HepG2 (cell line): ENCODE results near the gene ALS2. TPM values are rescaled to one million over a fixed set of nuclear protein-coding genes. Genes with fewer than 3 reads are reported as not detected.

Experiments
- ATAC-seq: fragments of 200-7000 bp; cut with Tn5 transposase; 3 replicates; pipeline ENCODE4 v1.9.1; 2020; ENCODE audit warnings: mild to moderate bottlenecking, moderate library complexity
- BruUV-seq: library from RNA; stranded (reverse); fragments of 400-500 nt; replicated peaks from 2 replicates; lab custom pipeline; 2021; lab: Mats Ljungman, UMichigan
- CTCF ChIA-PET: fragments of 300-600 bp; formaldehyde crosslinking; extraction: SDS; loops from one replicate; lab custom pipeline; 2021; ENCODE audit warnings: low total read pairs, inconsistent platforms, low intra/inter-chr PET ratio; lab: Yijun Ruan, JAX
- POLR2A ChIA-PET: fragments of 350-600 bp; sonication (Branson Sonifier 250); formaldehyde crosslinking; loops from one replicate; lab custom pipeline; 2020; ENCODE audit warnings: antibody characterized with exemption, inconsistent platforms; lab: Yijun Ruan, JAX
- DNase-seq: peaks from one replicate; pipeline ENCODE4 v3.0.0-alpha.2; 2015; ENCODE audit warnings: low spot score
- FAIRE-seq: peaks from 3 replicates; lab custom pipeline; 2011; peaks lifted over from hg19 to GRCh38; lab: Jason Lieb, UNC
- H2AFZ ChIP-seq: one replicate; pipeline ENCODE4 v1.6.1; 2011; ENCODE audit warnings: low read length, inconsistent platforms
- H3K27ac ChIP-seq: fragments of 300-600 bp; 3 replicates; pipeline ENCODE4 v1.8.0; 2011; ENCODE audit warnings: mixed run types, mild to moderate bottlenecking, mixed read lengths, low read length, inconsistent platforms; ENCODE audit not compliant: insufficient read depth; ENCODE audit errors: extremely low read length
- H3K27me3 ChIP-seq, 2 experiments: fragments of 200-600 bp in 1 of 2; 2 replicates in 1 of 2; 3 replicates in 1 of 2; pipeline versions ENCODE4 v1.6.0 to v1.8.0; 2011; ENCODE audit warnings: low read length in 2 of 2, mild to moderate bottlenecking in 2 of 2, moderate library complexity in 2 of 2, inconsistent platforms in 1 of 2; ENCODE audit not compliant: insufficient read depth in 2 of 2, control insufficient read depth in 1 of 2
- H3K36me3 ChIP-seq, 2 experiments: fragments of 200-600 bp in 1 of 2; replicated peaks in 1 of 2; 2 replicates in 1 of 2; 3 replicates in 1 of 2; pipeline versions ENCODE4 v1.5.1 to v1.8.0; 2011; ENCODE audit warnings: low read length in 2 of 2, inconsistent platforms in 1 of 2; ENCODE audit not compliant: insufficient read depth in 2 of 2, control insufficient read depth in 1 of 2
- H3K4me1 ChIP-seq: 2 replicates; pipeline ENCODE4 v1.5.1; 2012; ENCODE audit warnings: low read length, inconsistent platforms; ENCODE audit not compliant: insufficient read depth
- H3K4me2 ChIP-seq: 2 replicates; pipeline ENCODE4 v1.6.0; 2011; ENCODE audit warnings: low read depth, low read length, inconsistent platforms
- H3K4me3 ChIP-seq, 3 experiments: fragments of 200-600 bp in 1 of 3; sonication (generic), shearing (Covaris generic) in 1 of 3; replicated peaks in 1 of 3; 2 replicates each; pipeline ENCODE4 v1.5.1; 2011 to 2016; ENCODE audit warnings: low read length in 3 of 3, inconsistent platforms in 2 of 3, low read depth in 2 of 3, mild to moderate bottlenecking in 2 of 3, control low read depth in 1 of 3, mixed read lengths in 1 of 3; ENCODE audit not compliant: insufficient read depth in 1 of 3
- H3K79me2 ChIP-seq: one replicate; pipeline ENCODE4 v1.6.1; 2011; ENCODE audit warnings: low read length, inconsistent platforms; ENCODE audit not compliant: insufficient read depth
- H3K9ac ChIP-seq: 2 replicates; pipeline ENCODE4 v1.6.0; 2011; ENCODE audit warnings: mild to moderate bottlenecking, low read depth, low read length, inconsistent platforms; ENCODE audit not compliant: insufficient read depth
- H3K9me3 ChIP-seq: 2 replicates; pipeline ENCODE4 v1.5.1; 2012; ENCODE audit warnings: mild to moderate bottlenecking, low read length
- H4K20me1 ChIP-seq: 2 replicates; pipeline ENCODE4 v1.6.0; 2011; ENCODE audit warnings: inconsistent platforms, mild to moderate bottlenecking, low read length, moderate library complexity; ENCODE audit not compliant: insufficient read depth
- BHLHE40 ChIP-seq: IDR thresholded peaks from 2 replicates; pipeline ENCODE4 v1.6.1; 2011; ENCODE audit warnings: low read length, improper control_type of control experiment
- JUN ChIP-seq: sonication (generic); formaldehyde crosslinking; IDR thresholded peaks from 2 replicates; pipeline ENCODE4 v1.4.0; 2020; ENCODE audit warnings: mild to moderate bottlenecking, missing genetic modification reagents
- SYNCRIP ChIP-seq: fragments of 200-400 bp; formaldehyde crosslinking; IDR thresholded peaks from 2 replicates; pipeline ENCODE4 v1.6.1; 2018; ENCODE audit warnings: mild to moderate bottlenecking, low read depth, low read length; ENCODE audit not compliant: insufficient read depth
- TBX3 ChIP-seq: fragments of 450-650 bp; IDR thresholded peaks from 2 replicates; pipeline ENCODE4 v1.6.1; 2017; ENCODE audit warnings: antibody characterized with exemption, mild to moderate bottlenecking, inconsistent platforms, borderline replicate concordance
- TEAD2 ChIP-seq: sonication (generic); formaldehyde crosslinking; IDR thresholded peaks from 2 replicates; pipeline ENCODE4 v1.9.0; 2021; ENCODE audit warnings: missing genetic modification reagents
- ZNF354B ChIP-seq: sonication (generic); formaldehyde crosslinking; IDR thresholded peaks from 2 replicates; pipeline ENCODE4 v1.8.0; 2022; ENCODE audit warnings: mild to moderate bottlenecking, missing genetic modification reagents
- ZNF7 ChIP-seq: IDR thresholded peaks from 2 replicates; pipeline ENCODE4 v1.6.1; 2016; ENCODE audit warnings: missing biosample characterization, missing genetic modification reagents
- ZNF747 ChIP-seq: sonication (generic); formaldehyde crosslinking; IDR thresholded peaks from 2 replicates; pipeline ENCODE4 v1.8.1; 2023; ENCODE audit warnings: missing genetic modification reagents, mild to moderate bottlenecking, borderline replicate concordance
- ZNF768 ChIP-seq: sonication (generic); formaldehyde crosslinking; IDR thresholded peaks from 2 replicates; pipeline ENCODE4 v1.4.0; 2020; ENCODE audit warnings: missing genetic modification reagents
- ZNF878 ChIP-seq: sonication (generic); formaldehyde crosslinking; IDR thresholded peaks from 2 replicates; pipeline ENCODE4 v1.8.1; 2023; ENCODE audit warnings: mild to moderate bottlenecking, missing genetic modification reagents, moderate library complexity
- WGBS: methylation state at CpG from one replicate; pipeline ENCODE4 v1.1.6; 2017; ENCODE audit warnings: low lambda C conversion rate; 5-methylcytosine and 5-hydroxymethylcytosine counted together
- in situ Hi-C: cut with HindIII; loops from 2 replicates; pipeline ENCODE4 v1.10.0; 2017; ENCODE audit warnings: low pct_unique_long_range_greater_than_20kb; ENCODE audit not compliant: extremely low pct_ligation_motif_present
- intact Hi-C: fragments of 100-400 bp; cut with micrococcal nuclease; formaldehyde crosslinking; loops from one replicate; pipeline ENCODE4 v1.10.0; 2022; ENCODE audit not compliant: unreplicated experiment
- polyA plus RNA-seq, 8 experiments: library from polyadenylated mRNA; depleted of rRNA in 3 of 8; stranded (reverse) in 7 of 8; unstranded in 1 of 8; fragments of >200 nt; fragmentation: Illumina TruSeq in 4 of 8; extraction: Trizol in 4 of 8; gene quantifications; 2 replicates each; pipeline versions ENCODE4 v1.2.1 to v1.2.3, GENCODE V29; 2011 to 2016; ENCODE audit warnings: low read depth in 4 of 8, missing spikeins in 1 of 8, mixed read lengths in 1 of 8; ENCODE audit not compliant: insufficient read depth in 1 of 8
- total RNA-seq, 5 experiments: library from RNA; depleted of rRNA; stranded (reverse); fragments of >200 nt; fragmentation: Illumina TruSeq; extraction: Trizol; gene quantifications; 2 replicates each; pipeline ENCODE4 v1.2.3, GENCODE V29; 2016; ENCODE audit warnings: low read depth in 1 of 5
- TF ChIP-seq, protein P1 (sequence below): sonication (generic); formaldehyde crosslinking; IDR thresholded peaks from 2 replicates; pipeline ENCODE4 v1.8.1; 2023; ENCODE audit warnings: mild to moderate bottlenecking, missing genetic modification reagents, borderline replicate concordance
- TF ChIP-seq, protein P2 (sequence below): sonication (generic); formaldehyde crosslinking; IDR thresholded peaks from 2 replicates; pipeline ENCODE4 v1.4.0; 2020; ENCODE audit warnings: missing genetic modification reagents
- TF ChIP-seq, protein P3 (sequence below): sonication (generic); formaldehyde crosslinking; IDR thresholded peaks from 2 replicates; pipeline ENCODE4 v1.4.0; 2020; ENCODE audit warnings: missing genetic modification reagents
- TF ChIP-seq, protein P4 (sequence below): sonication (generic); formaldehyde crosslinking; IDR thresholded peaks from 2 replicates; pipeline ENCODE4 v1.9.0; 2021; ENCODE audit warnings: missing genetic modification reagents, borderline replicate concordance
- TF ChIP-seq, protein P5 (sequence below): sonication (generic); IDR thresholded peaks from 2 replicates; pipeline ENCODE4 v1.6.1; 2016; ENCODE audit warnings: low read depth, borderline replicate concordance

Gene ALS2
- total and polyA plus RNA-seq, 2 of the 13 experiments (the other 11 are each of a cell fraction or from before 2014, with no cell fraction given): 12.7 to 19.3 TPM

- no peak overlapping the region for H2AFZ ChIP-seq
- intact Hi-C loops (no loop called here), in situ Hi-C loops (no loop called here)
Observed at GRCh38 chr2:201656102-201656501, 124.6 kb downstream of the ALS2 start.

More at GRCh38 chr2:201656102-201656501, 124.6 kb downstream of the ALS2 start:
- no peaks in the 10 kb centered on the region for H3K79me2 ChIP-seq
- H3K4me2 ChIP-seq: no peak overlapping the region
- TF ChIP-seq, protein P1, sequence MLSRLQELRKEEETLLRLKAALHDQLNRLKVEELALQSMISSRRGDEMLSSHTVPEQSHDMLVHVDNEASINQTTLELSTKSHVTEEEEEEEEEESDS (CRISPR knock-in tag): no peak
- no peak for TF ChIP-seq ZNF768 (CRISPR knock-in tag)
- TF ChIP-seq, protein P2, sequence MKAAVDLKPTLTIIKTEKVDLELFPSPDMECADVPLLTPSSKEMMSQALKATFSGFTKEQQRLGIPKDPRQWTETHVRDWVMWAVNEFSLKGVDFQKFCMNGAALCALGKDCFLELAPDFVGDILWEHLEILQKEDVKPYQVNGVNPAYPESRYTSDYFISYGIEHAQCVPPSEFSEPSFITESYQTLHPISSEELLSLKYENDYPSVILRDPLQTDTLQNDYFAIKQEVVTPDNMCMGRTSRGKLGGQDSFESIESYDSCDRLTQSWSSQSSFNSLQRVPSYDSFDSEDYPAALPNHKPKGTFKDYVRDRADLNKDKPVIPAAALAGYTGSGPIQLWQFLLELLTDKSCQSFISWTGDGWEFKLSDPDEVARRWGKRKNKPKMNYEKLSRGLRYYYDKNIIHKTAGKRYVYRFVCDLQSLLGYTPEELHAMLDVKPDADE (CRISPR knock-in tag): no peak
- no peak for TF ChIP-seq BHLHE40
- no peak for TF ChIP-seq JUN
- no peak for TF ChIP-seq SYNCRIP
- no peak for TF ChIP-seq ZNF354B (CRISPR knock-in tag)
- no peak for TF ChIP-seq TBX3
- no peak for TF ChIP-seq ZNF878 (CRISPR knock-in tag)
- TF ChIP-seq, protein P3, sequence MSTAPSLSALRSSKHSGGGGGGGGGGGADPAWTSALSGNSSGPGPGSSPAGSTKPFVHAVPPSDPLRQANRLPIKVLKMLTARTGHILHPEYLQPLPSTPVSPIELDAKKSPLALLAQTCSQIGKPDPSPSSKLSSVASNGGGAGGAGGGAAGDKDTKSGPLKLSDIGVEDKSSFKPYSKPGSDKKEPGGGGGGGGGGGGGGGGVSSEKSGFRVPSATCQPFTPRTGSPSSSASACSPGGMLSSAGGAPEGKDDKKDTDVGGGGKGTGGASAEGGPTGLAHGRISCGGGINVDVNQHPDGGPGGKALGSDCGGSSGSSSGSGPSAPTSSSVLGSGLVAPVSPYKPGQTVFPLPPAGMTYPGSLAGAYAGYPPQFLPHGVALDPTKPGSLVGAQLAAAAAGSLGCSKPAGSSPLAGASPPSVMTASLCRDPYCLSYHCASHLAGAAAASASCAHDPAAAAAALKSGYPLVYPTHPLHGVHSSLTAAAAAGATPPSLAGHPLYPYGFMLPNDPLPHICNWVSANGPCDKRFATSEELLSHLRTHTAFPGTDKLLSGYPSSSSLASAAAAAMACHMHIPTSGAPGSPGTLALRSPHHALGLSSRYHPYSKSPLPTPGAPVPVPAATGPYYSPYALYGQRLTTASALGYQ (CRISPR knock-in tag): no peak
- no peak for TF ChIP-seq TEAD2 (CRISPR knock-in tag)
- TF ChIP-seq, protein P4, sequence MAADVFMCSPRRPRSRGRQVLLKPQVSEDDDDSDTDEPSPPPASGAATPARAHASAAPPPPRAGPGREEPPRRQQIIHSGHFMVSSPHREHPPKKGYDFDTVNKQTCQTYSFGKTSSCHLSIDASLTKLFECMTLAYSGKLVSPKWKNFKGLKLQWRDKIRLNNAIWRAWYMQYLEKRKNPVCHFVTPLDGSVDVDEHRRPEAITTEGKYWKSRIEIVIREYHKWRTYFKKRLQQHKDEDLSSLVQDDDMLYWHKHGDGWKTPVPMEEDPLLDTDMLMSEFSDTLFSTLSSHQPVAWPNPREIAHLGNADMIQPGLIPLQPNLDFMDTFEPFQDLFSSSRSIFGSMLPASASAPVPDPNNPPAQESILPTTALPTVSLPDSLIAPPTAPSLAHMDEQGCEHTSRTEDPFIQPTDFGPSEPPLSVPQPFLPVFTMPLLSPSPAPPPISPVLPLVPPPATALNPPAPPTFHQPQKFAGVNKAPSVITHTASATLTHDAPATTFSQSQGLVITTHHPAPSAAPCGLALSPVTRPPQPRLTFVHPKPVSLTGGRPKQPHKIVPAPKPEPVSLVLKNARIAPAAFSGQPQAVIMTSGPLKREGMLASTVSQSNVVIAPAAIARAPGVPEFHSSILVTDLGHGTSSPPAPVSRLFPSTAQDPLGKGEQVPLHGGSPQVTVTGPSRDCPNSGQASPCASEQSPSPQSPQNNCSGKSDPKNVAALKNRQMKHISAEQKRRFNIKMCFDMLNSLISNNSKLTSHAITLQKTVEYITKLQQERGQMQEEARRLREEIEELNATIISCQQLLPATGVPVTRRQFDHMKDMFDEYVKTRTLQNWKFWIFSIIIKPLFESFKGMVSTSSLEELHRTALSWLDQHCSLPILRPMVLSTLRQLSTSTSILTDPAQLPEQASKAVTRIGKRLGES (CRISPR knock-in tag): no peak
- TF ChIP-seq, protein P5, sequence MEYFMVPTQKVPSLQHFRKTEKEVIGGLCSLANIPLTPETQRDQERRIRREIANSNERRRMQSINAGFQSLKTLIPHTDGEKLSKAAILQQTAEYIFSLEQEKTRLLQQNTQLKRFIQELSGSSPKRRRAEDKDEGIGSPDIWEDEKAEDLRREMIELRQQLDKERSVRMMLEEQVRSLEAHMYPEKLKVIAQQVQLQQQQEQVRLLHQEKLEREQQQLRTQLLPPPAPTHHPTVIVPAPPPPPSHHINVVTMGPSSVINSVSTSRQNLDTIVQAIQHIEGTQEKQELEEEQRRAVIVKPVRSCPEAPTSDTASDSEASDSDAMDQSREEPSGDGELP: no peak
- no peak for TF ChIP-seq ZNF7 (CRISPR knock-in tag)
- no peak for TF ChIP-seq ZNF747 (CRISPR knock-in tag)
- TF ChIP-seq, all 625 proteins: peak for 0
- Histone ChIP-seq H4K20me1 (no peaks in the 10 kb centered on the region), H3K9ac (no peak overlapping the region), H3K36me3 (no peaks in the 10 kb centered on the region), H3K4me3 (no peak overlapping the region), H3K27ac (no peak overlapping the region), H3K4me1 (no peaks in the 10 kb centered on the region), H3K9me3 (no peaks in the 10 kb centered on the region), H3K27me3 (peaks cover 0 to 25% of the 10 kb centered on the region in 2 experiments; a peak in 3 of 5 replicates)
- CTCF ChIA-PET: no interaction called here
- 60% methylated on average over 11 of the region's 11 CpGs for WGBS
- DNase-seq (no peak), FAIRE-seq (no peak), ATAC-seq (no peak)
- POLR2A ChIA-PET: no interaction called here
- BruUV-seq: no TSS peak
